GM21723 (cell line): ENCODE measurements around the gene RGL1.
"Not testable (repeated sequence)": the region's sequence is repeated elsewhere in the genome, so short reads cannot be mapped to it uniquely, and the experiment has no call there.

Source experiments
- ATAC-seq: cut with Tn5 transposase; IDR thresholded peaks from one replicate; pipeline ENCODE4 v1.9.1; 2021; ENCODE audit warnings: mild to moderate bottlenecking, moderate library complexity; ENCODE audit not compliant: unreplicated experiment

The RGL1 gene

GRCh38 chr1:183783767-183784637, 20.9 kb upstream of the RGL1 start:
- no peak for ATAC-seq

GRCh38 chr1:183785921-183786320, 19.0 kb upstream of the RGL1 start:
- ATAC-seq = not testable (repeated sequence)

GRCh38 chr1:183787704-183788103, 17.2 kb upstream of the RGL1 start:
- no peak for ATAC-seq

- no peak for ATAC-seq
These were observed 13.6 kb upstream of the RGL1 start for GRCh38 chr1:183791319-183791718.

GRCh38 chr1:183792300-183792699, 12.6 kb upstream of the RGL1 start:
- no peak for ATAC-seq

- no peak for ATAC-seq
These were observed 10.8 kb upstream of the RGL1 start for GRCh38 chr1:183794088-183794487.

- ATAC-seq = no peak
These were observed 4.5 kb upstream of the RGL1 start for GRCh38 chr1:183800449-183800848.

- no peak for ATAC-seq
These were observed 3.3 kb upstream of the RGL1 start for GRCh38 chr1:183801649-183802048.

- no peak for ATAC-seq
These were observed 533 bp upstream of the RGL1 start for GRCh38 chr1:183804387-183804786.

GRCh38 chr1:183806125-183806524, 1.2 kb downstream of the RGL1 start:
- no peak for ATAC-seq

GRCh38 chr1:183806675-183807074, 1.8 kb downstream of the RGL1 start:
- ATAC-seq = no peak

- ATAC-seq = peak; percentile 64
These were observed 2.7 kb downstream of the RGL1 start for GRCh38 chr1:183807549-183808168.

- no peak for ATAC-seq
These were observed 3.5 kb downstream of the RGL1 start for GRCh38 chr1:183808296-183809027.

GRCh38 chr1:183810121-183810520, 5.2 kb downstream of the RGL1 start:
- no peak for ATAC-seq

- ATAC-seq = no peak
These were observed 6.0 kb downstream of the RGL1 start for GRCh38 chr1:183810756-183811544.

- ATAC-seq = no peak
These were observed 7.2 kb downstream of the RGL1 start for GRCh38 chr1:183812128-183812527.

GRCh38 chr1:183812686-183813569, 8.0 kb downstream of the RGL1 start:
- ATAC-seq = no peak

- ATAC-seq = no peak
These were observed 9.3 kb downstream of the RGL1 start for GRCh38 chr1:183814121-183814681.

- no peak for ATAC-seq
These were observed 11.2 kb downstream of the RGL1 start for GRCh38 chr1:183816110-183816509.
